Measurements from ENCODE around the gene PRKG1.

Gene PRKG1

GRCh38 chr10:52334595-52334994 is 1260.3 kb downstream of the PRKG1 start:
- Histone ChIP-seq H2AFZ (ENCODE audit: low read length) (no peak overlapping the region), H3F3A (ENCODE audit: low read depth) (no peaks in the 10 kb centered on the region), H4K20me1 (ENCODE audit: insufficient read depth, low read length, poor library complexity, severe bottlenecking) (no peaks in the 10 kb centered on the region), H3K4me1 (ENCODE audit: insufficient read depth, low read length, poor library complexity, severe bottlenecking) (no peaks in the 10 kb centered on the region), H3K4me3 (ENCODE audit: low read length, poor library complexity, severe bottlenecking) (no peak overlapping the region), H3K9me2 (replicated peaks; ENCODE audit: low read depth, low read length) (no peaks in the 10 kb centered on the region), H3K9ac (ENCODE audit: low read depth, low read length, poor library complexity, severe bottlenecking) (no peak overlapping the region), H3K79me2 (ENCODE audit: insufficient read depth, low read length) (no peaks in the 10 kb centered on the region), H3K9me3 (ENCODE audit: insufficient read depth, low read depth, low read length) (no peaks in the 10 kb centered on the region), H3K27me3 (ENCODE audit: insufficient read depth, low read length, poor library complexity, severe bottlenecking) (no peaks in the 10 kb centered on the region), H3K4me2 (ENCODE audit: low read depth, low read length, poor library complexity, severe bottlenecking) (no peak overlapping the region), H3K36me3 (ENCODE audit: insufficient read depth, low read length) (no peaks in the 10 kb centered on the region)
- no peak for TF ChIP-seq CTCF (conservative IDR thresholded peaks at IDR 0.05; ENCODE audit: low read length)
- no peak for TF ChIP-seq EZH2phosphoT487 (IDR thresholded peaks at IDR 0.05; ENCODE audit: borderline replicate concordance)

- no peaks in the 10 kb centered on the region for H3K9me2 ChIP-seq (replicated peaks; ENCODE audit: low read depth, low read length)
- no peak overlapping the region for H2AFZ ChIP-seq (ENCODE audit: low read length)
- H3K27me3 ChIP-seq (ENCODE audit: insufficient read depth, low read length, poor library complexity, severe bottlenecking) = no peaks in the 10 kb centered on the region
- H3K36me3 ChIP-seq (ENCODE audit: insufficient read depth, low read length) = no peaks in the 10 kb centered on the region
- no peaks in the 10 kb centered on the region for H3K9me3 ChIP-seq (ENCODE audit: insufficient read depth, low read depth, low read length)
- no peak overlapping the region for H3K9ac ChIP-seq (ENCODE audit: low read depth, low read length, poor library complexity, severe bottlenecking)
- H3F3A ChIP-seq (ENCODE audit: low read depth) = no peaks in the 10 kb centered on the region
- no peak overlapping the region for H3K4me2 ChIP-seq (ENCODE audit: low read depth, low read length, poor library complexity, severe bottlenecking)
- H3K79me2 ChIP-seq (ENCODE audit: insufficient read depth, low read length) = no peaks in the 10 kb centered on the region
- no peaks in the 10 kb centered on the region for H3K4me1 ChIP-seq (ENCODE audit: insufficient read depth, low read length, poor library complexity, severe bottlenecking)
- no peak overlapping the region for H3K4me3 ChIP-seq (ENCODE audit: low read length, poor library complexity, severe bottlenecking)
- TF ChIP-seq CTCF (conservative IDR thresholded peaks at IDR 0.05; ENCODE audit: low read length) (no peak), EZH2phosphoT487 (IDR thresholded peaks at IDR 0.05; ENCODE audit: borderline replicate concordance) (no peak)
- H4K20me1 ChIP-seq (ENCODE audit: insufficient read depth, low read length, poor library complexity, severe bottlenecking) = no peaks in the 10 kb centered on the region
Measured at GRCh38 chr10:52335665-52336064, 1261.4 kb downstream of the PRKG1 start.

GRCh38 chr10:52337225-52337624 is 1262.9 kb downstream of the PRKG1 start:
- H3K9me3 ChIP-seq (ENCODE audit: insufficient read depth, low read depth, low read length) = no peaks in the 10 kb centered on the region
- no peak overlapping the region for H3K4me3 ChIP-seq (ENCODE audit: low read length, poor library complexity, severe bottlenecking)
- no peak overlapping the region for H3K4me2 ChIP-seq (ENCODE audit: low read depth, low read length, poor library complexity, severe bottlenecking)
- H2AFZ ChIP-seq (ENCODE audit: low read length) = no peak overlapping the region
- H3K36me3 ChIP-seq (ENCODE audit: insufficient read depth, low read length) = no peaks in the 10 kb centered on the region
- TF ChIP-seq EZH2phosphoT487 (IDR thresholded peaks at IDR 0.05; ENCODE audit: borderline replicate concordance) = no peak
- no peak for TF ChIP-seq CTCF (conservative IDR thresholded peaks at IDR 0.05; ENCODE audit: low read length)
- no peaks in the 10 kb centered on the region for H3K79me2 ChIP-seq (ENCODE audit: insufficient read depth, low read length)
- H3K9me2 ChIP-seq (replicated peaks; ENCODE audit: low read depth, low read length) = no peaks in the 10 kb centered on the region
- H3F3A ChIP-seq (ENCODE audit: low read depth) = no peaks in the 10 kb centered on the region
- H4K20me1 ChIP-seq (ENCODE audit: insufficient read depth, low read length, poor library complexity, severe bottlenecking) = no peaks in the 10 kb centered on the region
- no peaks in the 10 kb centered on the region for H3K27me3 ChIP-seq (ENCODE audit: insufficient read depth, low read length, poor library complexity, severe bottlenecking)
- H3K9ac ChIP-seq (ENCODE audit: low read depth, low read length, poor library complexity, severe bottlenecking) = no peak overlapping the region
- no peaks in the 10 kb centered on the region for H3K4me1 ChIP-seq (ENCODE audit: insufficient read depth, low read length, poor library complexity, severe bottlenecking)

Data from Loucy (cell line).